Activated B cell treated with CpG ODN at 0.5 μM for 24 hours (primary cell): Measurements from ENCODE around the gene GMPR2. TPM values are rescaled to one million over a fixed set of nuclear protein-coding genes. Genes with fewer than 3 reads are reported as not detected.

Experiments
- ATAC-seq: fragments of 200-7000 bp; cut with Tn5 transposase; one replicate; pipeline ENCODE4 v1.10.0; 2021; ENCODE audit warnings: low read depth, mild to moderate bottlenecking, moderate library complexity
- CTCF ChIA-PET: fragments of 350-600 bp; sonication (Branson Sonifier 250); formaldehyde crosslinking; loops from one replicate; lab custom pipeline; 2021; ENCODE audit warnings: antibody characterized with exemption; lab: Charles Lee
- POLR2A ChIA-PET: fragments of 350-600 bp; sonication (Branson Sonifier 250); formaldehyde crosslinking; loops from one replicate; lab custom pipeline; 2021; ENCODE audit warnings: antibody characterized with exemption; lab: Charles Lee
- DNase-seq: peaks from one replicate; pipeline ENCODE4 v3.0.0; 2022
- H3K27ac Mint-ChIP-seq: one replicate; pipeline ENCODE4 v1.8.0; 2020; ENCODE audit warnings: mixed read lengths
- H3K27me3 Mint-ChIP-seq: one replicate; pipeline ENCODE4 v1.8.0; 2021; ENCODE audit warnings: mixed read lengths
- H3K36me3 Mint-ChIP-seq: one replicate; pipeline ENCODE4 v1.8.0; 2021; ENCODE audit warnings: low read depth, mixed read lengths
- H3K4me1 Mint-ChIP-seq: one replicate; pipeline ENCODE4 v1.8.0; 2021; ENCODE audit warnings: mixed read lengths
- H3K4me3 Mint-ChIP-seq: one replicate; pipeline ENCODE4 v1.8.0; 2020; ENCODE audit warnings: mild to moderate bottlenecking, mixed read lengths
- H3K9me3 Mint-ChIP-seq: one replicate; pipeline ENCODE4 v1.8.0; 2020; ENCODE audit warnings: mixed read lengths
- intact Hi-C: fragments of 100-400 bp; cut with micrococcal nuclease; formaldehyde crosslinking; loops from one replicate; pipeline ENCODE4 v1.15.1; 2024
- total RNA-seq: library from RNA; stranded (reverse); gene quantifications from 2 replicates; pipeline ENCODE4 v1.2.3, GENCODE V29; 2022
- TF ChIP-seq, protein P1 (sequence below): fragments of 200-600 bp; IDR thresholded peaks from one replicate; pipeline ENCODE4 v1.8.0; 2022; ENCODE audit warnings: antibody characterized with exemption, mild to moderate bottlenecking

GMPR2 gene
- 43.8 and 50.2 TPM in 2 replicates for total RNA-seq

- intact Hi-C loops: loop anchor here (1.0 to 5.0 kb wide), 9 partner anchors 9 to 198 kb away; partner anchors contain the start of genes DCAF11, DHRS1, IPO4 and MDP1
- H3K27ac Mint-ChIP-seq: peak within 1 kb of the TSS; percentile 94
- no peaks in the 10 kb centered on the region for H3K9me3 Mint-ChIP-seq
- H3K36me3 Mint-ChIP-seq: peaks cover 50% of the 10 kb centered on the region
- peak; percentile 59 for ATAC-seq
- CTCF ChIA-PET: interaction anchor here (1.4 kb wide), 1 partner anchor 10 kb away, joined by 4 read pairs; the partner anchor contains the start of gene TINF2
- H3K4me1 Mint-ChIP-seq: peaks cover 45% of the 10 kb centered on the region
- no peaks in the 10 kb centered on the region for H3K27me3 Mint-ChIP-seq
- DNase-seq: peak; percentile 83
- POLR2A ChIA-PET: interaction anchor here (0.6 to 4.4 kb wide), 10 partner anchors 9 to 86 kb away, joined by 3 to 48 read pairs (median 6); partner anchors contain the start of genes CHMP4A, IRF9, MDP1 and PSME2
- TF ChIP-seq, protein P1, sequence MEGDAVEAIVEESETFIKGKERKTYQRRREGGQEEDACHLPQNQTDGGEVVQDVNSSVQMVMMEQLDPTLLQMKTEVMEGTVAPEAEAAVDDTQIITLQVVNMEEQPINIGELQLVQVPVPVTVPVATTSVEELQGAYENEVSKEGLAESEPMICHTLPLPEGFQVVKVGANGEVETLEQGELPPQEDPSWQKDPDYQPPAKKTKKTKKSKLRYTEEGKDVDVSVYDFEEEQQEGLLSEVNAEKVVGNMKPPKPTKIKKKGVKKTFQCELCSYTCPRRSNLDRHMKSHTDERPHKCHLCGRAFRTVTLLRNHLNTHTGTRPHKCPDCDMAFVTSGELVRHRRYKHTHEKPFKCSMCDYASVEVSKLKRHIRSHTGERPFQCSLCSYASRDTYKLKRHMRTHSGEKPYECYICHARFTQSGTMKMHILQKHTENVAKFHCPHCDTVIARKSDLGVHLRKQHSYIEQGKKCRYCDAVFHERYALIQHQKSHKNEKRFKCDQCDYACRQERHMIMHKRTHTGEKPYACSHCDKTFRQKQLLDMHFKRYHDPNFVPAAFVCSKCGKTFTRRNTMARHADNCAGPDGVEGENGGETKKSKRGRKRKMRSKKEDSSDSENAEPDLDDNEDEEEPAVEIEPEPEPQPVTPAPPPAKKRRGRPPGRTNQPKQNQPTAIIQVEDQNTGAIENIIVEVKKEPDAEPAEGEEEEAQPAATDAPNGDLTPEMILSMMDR: no peak
- peak within 1 kb of the TSS; percentile 99 for H3K4me3 Mint-ChIP-seq
These were observed at the start of gene GMPR2 for GRCh38 chr14:24232645-24233537. Gene GMPR2, plus strand, starts transcription at chr14:24232929. Its CDS starts 325 bp downstream, at chr14:24233254.

DNA sequence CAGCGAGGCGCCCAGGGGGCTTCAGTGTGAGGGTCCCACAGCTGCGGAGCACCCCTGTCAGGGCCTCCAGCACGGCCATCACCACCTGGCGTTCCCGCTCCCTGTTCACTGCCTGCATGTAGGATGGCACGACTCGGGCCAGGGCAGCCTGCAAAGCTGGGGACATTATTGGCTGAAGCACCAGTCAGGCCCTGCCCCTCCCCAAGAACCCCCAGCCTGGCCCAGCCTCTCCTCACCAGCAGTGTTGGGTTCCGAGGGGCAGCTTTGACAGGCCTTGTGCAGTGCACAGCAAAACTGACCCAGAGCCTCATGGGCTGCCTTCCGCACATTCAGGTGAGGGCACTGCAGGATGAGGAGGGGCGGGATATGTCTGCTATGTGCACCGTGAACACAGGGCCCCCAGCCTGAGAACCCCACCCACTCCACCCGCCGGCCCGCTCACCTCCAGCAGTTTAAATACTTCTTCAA is 49.7 kb upstream of the GMPR2 start:
- TF ChIP-seq, protein P1: no peak
- intact Hi-C loops: no loop called here
- H3K27me3 Mint-ChIP-seq: no peaks in the 10 kb centered on the region
- ChIA-PET CTCF (no interaction called here), POLR2A (interaction anchor here (1.2 to 1.6 kb wide), 2 partner anchors 11 to 22 kb away, joined by 3 to 5 read pairs; partner anchors contain the start of genes IRF9 and REC8)
- H3K27ac Mint-ChIP-seq: no peak overlapping the region
- no peak for ATAC-seq
- peaks cover 18% of the 10 kb centered on the region for H3K4me1 Mint-ChIP-seq
- H3K36me3 Mint-ChIP-seq: peaks cover 82% of the 10 kb centered on the region
- no peak for DNase-seq
- H3K4me3 Mint-ChIP-seq: no peak overlapping the region
- no peaks in the 10 kb centered on the region for H3K9me3 Mint-ChIP-seq

DNA sequence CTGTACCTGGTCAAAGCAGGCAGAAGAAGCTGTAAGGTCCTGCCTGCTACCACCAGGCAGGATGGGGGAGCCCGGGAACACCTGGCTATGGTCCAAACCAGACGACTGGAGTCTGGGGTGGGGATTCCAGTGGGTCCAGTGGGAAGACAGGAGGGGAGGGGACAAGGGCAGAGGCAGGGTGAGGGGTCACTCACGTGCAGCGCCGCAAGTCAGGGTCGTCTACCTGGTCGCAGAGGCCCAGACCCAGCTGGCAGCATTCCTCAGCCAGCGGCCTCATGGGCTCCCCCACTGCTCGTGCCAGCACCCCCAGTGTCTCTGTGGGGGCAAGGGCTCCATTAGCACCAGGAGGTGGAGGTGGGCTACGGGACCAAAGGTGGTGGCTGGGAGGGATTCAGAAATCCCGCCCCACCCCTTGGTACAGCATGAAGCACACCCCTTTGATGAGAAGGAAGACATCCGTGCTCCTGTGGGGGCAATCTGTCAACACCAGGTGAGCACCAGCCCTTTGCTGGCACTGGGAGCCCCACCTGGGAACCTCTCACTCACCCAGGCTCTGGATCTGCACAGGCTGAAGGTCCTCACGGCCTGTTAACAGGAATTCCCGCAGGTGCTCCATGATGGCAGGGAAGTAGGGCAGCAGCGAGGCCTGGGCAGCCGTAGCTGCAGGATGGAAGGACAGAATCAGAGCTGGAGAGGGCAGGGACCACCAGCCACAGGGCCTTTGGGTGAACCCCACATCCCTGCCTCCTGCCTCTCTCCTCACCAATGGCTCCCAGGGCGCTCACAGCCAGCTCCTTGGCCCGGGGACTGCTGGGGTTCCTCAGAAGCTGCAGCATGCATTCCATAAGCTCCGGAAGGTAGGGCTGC is 48.4 kb upstream of the GMPR2 start:
- TF ChIP-seq, protein P1: no peak
- ATAC-seq: no peak
- ChIA-PET CTCF (no interaction called here), POLR2A (interaction anchor here (0.9 to 1.4 kb wide), 3 partner anchors 13 to 38 kb away, joined by 4 to 5 read pairs (median 4); partner anchors contain the start of gene IRF9)
- H3K9me3 Mint-ChIP-seq: no peaks in the 10 kb centered on the region
- DNase-seq: no peak
- intact Hi-C loops: no loop called here
- no peak overlapping the region for H3K27ac Mint-ChIP-seq
- H3K4me3 Mint-ChIP-seq: no peak overlapping the region
- peaks cover 27% of the 10 kb centered on the region for H3K4me1 Mint-ChIP-seq
- H3K27me3 Mint-ChIP-seq: no peaks in the 10 kb centered on the region
- H3K36me3 Mint-ChIP-seq: peaks cover 77% of the 10 kb centered on the region

- no peak for DNase-seq
- Mint-ChIP-seq H3K9me3 (no peaks in the 10 kb centered on the region), H3K4me3 (no peak overlapping the region), H3K4me1 (peaks cover 25% of the 10 kb centered on the region), H3K27ac (no peak overlapping the region), H3K27me3 (no peaks in the 10 kb centered on the region), H3K36me3 (peaks cover 73% of the 10 kb centered on the region)
- TF ChIP-seq, protein P1: no peak
- POLR2A ChIA-PET: interaction anchor here (0.6 to 1.4 kb wide), 4 partner anchors 14 to 49 kb away, joined by 3 to 5 read pairs (median 4); partner anchors contain the start of genes IRF9 and PSME1
- no peak for ATAC-seq
- intact Hi-C loops: no loop called here
- CTCF ChIA-PET: no interaction called here
These were observed 47.7 kb upstream of the GMPR2 start for GRCh38 chr14:24185026-24185425.
